Measurements from ENCODE around the gene RHBDF2.

RHBDF2 gene

DNA sequence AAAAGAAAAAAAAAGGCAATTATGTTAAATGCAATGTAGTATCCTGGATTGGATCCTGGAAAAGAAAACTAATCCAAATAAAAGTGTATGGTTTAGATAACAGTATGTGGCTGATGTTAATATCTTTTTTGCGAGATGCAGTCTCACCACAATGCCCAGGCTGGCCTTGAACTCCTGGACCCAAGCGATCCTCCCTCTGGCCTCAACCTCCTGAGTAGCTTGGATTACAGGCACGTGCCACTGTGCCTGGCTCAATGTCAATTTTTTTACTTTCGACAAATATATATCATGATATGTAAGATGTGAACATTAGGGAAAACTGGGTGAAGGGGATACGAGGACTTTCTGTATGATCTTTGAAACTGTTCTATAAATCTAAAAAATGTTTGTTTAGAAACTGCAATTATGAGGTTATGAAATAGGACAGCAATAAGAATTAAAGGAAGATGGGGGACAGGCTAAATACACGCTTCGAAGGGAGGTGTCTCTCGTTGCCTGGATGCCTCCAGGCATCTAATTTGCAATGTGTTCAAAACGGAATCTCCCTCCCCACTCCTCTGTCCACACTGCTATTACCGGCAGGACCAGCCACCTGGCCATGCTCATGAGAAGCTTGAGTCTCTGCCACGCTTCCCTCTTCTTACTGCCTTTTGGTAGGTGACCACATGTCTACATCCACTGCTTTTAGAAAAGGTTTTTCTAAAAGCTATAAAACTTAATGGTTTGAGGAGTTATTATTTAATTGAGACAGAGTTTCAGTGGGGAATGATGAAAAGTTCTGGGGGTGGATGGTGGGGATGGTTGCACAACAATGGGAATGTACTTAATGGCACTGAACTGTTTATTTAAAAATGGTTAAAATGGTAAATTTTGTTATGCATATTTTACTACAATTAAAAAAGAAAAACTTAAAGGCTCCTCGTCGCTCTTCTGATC, 63.5 kb downstream of the RHBDF2 start:
- no peak for DNase-seq (ENCODE audit: low read depth)

DNA sequence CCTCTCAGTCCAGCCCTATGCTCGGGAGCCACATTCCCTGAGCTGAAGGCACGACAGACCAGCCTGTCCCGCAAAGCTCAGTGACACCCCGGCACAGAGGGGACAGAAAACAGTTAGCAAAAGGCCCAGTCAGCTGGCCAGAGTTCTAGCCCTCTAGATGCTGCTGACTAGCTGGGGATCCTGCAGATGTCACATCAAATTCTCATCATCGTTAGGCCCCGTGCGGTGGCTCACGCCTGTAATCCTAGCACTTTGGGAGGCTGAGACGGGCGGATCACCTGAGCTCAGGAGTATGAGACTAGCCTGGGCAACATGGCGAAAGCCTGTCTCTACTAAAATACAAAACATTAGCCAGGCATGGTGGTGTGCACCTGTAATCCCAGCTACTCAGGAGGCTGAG, 65.5 kb downstream of the RHBDF2 start:
- DNase-seq (ENCODE audit: low read depth): no peak

DNA sequence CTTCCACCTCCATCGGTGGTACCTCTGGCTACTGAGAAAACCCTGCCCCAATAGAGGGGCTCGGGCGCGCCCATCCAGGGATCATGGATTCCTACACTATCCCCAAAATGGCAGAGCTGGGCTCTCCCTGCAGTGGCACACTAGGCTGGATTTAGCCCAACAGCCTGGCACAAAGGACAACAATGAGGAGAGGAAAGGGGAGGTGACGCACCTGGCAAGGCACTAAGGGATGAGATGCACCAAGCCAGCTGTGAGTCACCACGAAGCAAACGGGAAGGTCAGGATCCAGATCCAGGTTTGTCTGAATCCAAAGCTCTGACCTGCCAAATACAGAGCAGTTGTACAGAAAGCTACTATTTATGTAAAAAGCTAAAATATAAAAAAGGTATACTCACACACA, 66.4 kb downstream of the RHBDF2 start:
- no peak for DNase-seq (ENCODE audit: low read depth)

DNA sequence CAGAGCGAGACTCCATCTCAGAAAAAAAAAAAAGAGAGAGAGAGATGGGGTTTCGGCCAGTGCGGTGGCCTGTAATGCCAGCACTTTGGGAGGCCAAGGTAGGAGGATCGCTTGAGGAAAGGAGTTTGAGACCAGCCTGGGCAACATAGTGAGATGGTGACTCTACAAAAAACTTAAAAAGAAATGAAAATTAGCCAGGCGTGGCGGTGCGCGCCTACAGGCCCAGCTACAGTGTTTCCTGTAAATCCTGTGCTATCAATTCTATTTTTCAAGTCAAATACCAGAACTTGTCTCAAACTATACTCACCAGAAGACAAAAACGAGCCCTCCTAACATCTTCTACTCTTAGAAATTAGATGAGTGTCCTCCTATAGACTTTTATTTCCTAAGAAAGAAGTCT, 67.5 kb downstream of the RHBDF2 start:
- DNase-seq (ENCODE audit: low read depth): no peak

DNA sequence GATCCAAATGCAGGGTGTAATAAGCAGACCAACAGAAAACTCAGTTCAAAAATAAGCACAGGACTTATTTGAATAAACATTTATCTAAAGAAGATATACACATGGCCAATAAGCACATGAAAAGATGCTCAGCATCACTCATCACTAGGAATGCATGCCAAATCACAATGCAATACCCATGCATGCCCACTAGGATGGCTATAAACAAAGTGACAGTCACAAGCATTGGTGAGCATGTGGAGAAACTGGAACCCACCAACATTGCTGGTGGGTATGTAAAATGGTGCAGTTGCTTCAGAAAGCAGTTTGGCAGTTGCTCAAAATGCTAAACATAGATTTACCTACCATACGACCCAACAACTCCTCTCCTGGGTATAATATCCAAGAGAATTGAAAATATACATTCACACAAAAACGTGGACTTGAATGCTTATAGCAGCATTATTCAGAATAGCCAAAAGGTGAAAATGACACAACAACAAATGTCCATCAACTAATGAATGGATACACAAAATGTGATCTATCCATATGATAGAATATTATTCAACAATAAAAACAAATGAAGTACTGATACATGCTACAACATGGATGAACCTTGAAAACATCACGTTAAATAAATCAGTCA, 68.4 kb downstream of the RHBDF2 start:
- DNase-seq (ENCODE audit: low read depth): no peak

DNA sequence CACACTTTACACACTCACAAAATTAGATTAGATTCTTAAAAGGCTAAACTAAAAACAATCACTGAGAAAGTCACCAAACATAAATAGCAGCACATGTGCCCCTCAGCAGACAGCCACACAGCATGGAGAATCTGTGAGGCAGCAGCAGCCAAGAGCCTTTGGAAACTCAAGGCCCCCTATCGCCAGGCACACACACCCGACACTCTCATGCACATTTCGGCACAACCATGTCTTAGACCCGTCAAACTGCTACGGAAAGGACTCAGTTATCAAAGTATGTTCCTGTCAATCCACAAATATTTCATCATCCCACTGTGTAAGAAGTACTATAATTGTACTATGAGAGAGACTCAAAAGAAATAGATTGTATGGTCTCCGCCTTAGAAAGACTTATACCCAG, 69.2 kb downstream of the RHBDF2 start:
- no peak for DNase-seq (ENCODE audit: low read depth)

GRCh38 chr17:76431509-76431908, 69.7 kb downstream of the RHBDF2 start:
- no peak for DNase-seq (ENCODE audit: low read depth)

GRCh38 chr17:76428511-76428910, 72.7 kb downstream of the RHBDF2 start:
- no peak for DNase-seq (ENCODE audit: low read depth)

DNA sequence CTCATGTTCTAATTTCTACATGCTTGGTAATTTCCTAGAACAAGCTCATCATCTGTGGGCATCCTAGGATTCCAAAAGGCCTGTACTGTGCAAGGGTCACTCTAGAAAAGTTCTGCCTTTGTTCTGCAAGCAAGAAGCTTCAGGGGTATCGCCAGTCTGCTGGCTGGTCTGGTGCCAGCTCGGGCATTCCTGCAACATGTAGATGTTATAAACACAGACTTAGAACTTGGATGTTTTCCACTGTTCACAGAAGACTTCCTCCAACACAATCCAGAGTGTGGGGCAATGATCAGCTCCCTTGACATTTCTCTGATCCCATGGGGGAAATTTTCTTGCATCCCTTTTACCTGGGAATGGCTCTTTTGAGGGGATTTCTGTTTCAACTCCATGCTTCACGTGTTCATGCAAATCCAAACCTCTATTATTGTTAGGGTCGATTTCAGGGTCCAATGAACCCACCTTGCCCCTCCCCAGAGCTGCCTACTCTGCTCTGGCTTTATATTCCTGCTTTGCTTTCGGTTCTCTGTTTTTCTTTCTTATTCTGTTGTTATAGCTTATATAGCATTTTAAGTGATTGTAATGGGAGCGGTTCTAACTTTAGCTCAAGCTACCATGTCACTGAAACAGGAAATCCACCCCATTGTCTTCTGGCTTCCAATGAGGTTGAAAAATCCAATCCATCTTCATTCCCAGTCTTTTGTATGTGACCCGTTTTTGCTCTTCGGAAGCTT, 73.6 kb downstream of the RHBDF2 start:
- no peak for DNase-seq (ENCODE audit: low read depth)

DNA sequence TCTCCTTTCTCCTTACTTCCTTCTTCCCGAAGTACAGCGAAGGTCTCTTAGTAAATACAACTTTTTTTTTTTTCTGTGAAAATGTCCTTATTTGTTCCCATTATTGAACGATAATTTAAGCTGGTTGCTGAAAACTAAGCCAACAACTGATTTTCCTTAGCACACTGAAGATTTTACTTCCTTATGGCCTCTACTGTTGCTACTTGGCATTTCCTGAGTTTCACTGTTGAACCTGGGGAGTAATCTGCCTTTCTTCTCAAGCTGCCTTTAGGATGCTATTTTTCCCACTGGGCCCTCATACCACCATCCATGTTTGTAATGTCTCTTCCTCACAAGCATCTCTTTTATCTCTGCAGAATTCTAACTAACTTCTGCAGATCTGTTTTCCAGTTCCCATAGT, 74.4 kb downstream of the RHBDF2 start:
- DNase-seq (ENCODE audit: low read depth): no peak

DNA sequence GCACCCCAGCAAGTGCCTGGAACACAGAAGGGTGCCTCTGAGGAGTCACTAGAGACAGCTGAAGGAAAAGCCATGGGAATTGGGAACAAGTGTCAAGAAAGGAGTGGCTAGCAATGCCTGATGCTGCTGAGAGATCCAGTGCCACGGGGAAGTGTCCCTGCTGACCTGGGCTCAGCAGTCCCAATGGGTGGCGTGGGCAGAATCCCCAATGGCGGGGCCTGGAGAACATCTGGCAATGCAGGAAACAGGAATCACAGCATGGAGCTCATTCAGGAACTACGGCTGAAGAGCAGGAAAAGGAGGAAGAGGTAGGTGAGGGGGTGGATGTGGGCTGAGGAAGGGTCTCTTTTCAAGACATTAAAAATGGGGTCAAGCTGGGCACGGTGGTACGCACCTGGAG, 78.4 kb downstream of the RHBDF2 start:
- DNase-seq (ENCODE audit: low read depth): no peak

DNA sequence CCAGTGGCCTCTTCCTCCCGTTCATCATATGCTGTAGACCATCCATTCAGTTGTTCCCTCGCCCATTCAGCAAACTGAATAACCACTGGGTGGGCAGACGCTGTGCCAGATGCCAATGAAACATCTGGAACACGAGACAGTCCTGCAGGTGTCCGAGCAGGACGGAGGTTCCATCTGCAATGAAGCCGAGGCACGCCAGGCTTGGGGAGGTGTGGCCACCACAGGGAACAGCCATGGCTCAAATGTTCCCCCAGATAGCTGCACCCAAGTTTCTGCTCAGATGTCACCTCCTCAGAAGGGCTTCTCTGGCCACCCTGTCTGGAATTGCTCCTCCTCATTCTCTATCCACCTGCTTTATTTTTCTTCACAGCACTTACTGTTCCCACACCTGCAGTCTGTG, 78.8 kb downstream of the RHBDF2 start:
- no peak for DNase-seq (ENCODE audit: low read depth)

DNA sequence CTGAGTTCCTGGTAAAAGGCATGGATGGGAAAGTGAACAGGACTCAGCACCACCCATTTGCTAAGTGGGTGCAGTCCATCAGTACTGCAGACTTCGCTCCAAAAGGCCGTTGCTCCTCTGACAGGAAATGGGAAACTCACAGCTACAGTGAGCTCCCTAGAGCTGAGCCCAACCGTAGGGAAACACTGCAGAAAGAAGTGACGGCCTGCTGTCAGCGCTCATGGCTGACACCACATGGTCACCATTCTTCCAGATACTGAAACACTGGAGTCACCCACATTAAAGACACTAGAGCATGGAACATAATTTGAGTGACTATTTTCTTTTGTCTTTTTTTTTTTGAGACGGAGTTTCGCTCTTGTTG, 80.2 kb downstream of the RHBDF2 start:
- DNase-seq (ENCODE audit: low read depth): no peak

All from non-pigmented ciliary epithelial cell (primary cell).